Daoy (cell line): ENCODE data around the gene SOBP. TPM values are rescaled to one million over a fixed set of nuclear protein-coding genes. Genes with fewer than 3 reads are reported as not detected.
A peak's percentile ranks its signal among the peaks of the same experiment; 100 is the strongest.

Source experiments
- DNase-seq: peaks from one replicate; pipeline ENCODE4 v3.0.0-alpha.2; 2015; ENCODE audit warnings: low read depth
- total RNA-seq: library from RNA; depleted of rRNA; stranded (reverse); fragments of >200 nt; shearing (Covaris generic); gene quantifications from 2 replicates; pipeline ENCODE4 v1.2.3, GENCODE V29; 2014

SOBP gene
- total RNA-seq, 1 experiment from 2014 or later = 2.1 TPM

- no peak for DNase-seq
Measured at GRCh38 chr6:107639511-107639910, 149.6 kb downstream of the SOBP start.

- no peak for DNase-seq
Measured at GRCh38 chr6:107641071-107641470, 151.2 kb downstream of the SOBP start.

GRCh38 chr6:107641500-107641941 is 151.6 kb downstream of the SOBP start:
- no peak for DNase-seq

GRCh38 chr6:107642095-107642860 is 152.4 kb downstream of the SOBP start:
- no peak for DNase-seq

- DNase-seq = no peak
Measured at GRCh38 chr6:107642861-107643328, 153.0 kb downstream of the SOBP start.

- DNase-seq = no peak
Measured at GRCh38 chr6:107644513-107644912, 154.6 kb downstream of the SOBP start.

- DNase-seq = no peak
Measured at GRCh38 chr6:107645740-107646139, 155.8 kb downstream of the SOBP start.

GRCh38 chr6:107646176-107646575 is 156.3 kb downstream of the SOBP start:
- no peak for DNase-seq

- no peak for DNase-seq
Measured at GRCh38 chr6:107646776-107647438, 157.0 kb downstream of the SOBP start.

- DNase-seq = no peak
Measured at GRCh38 chr6:107647439-107647948, 157.6 kb downstream of the SOBP start.

- DNase-seq = no peak
Measured at GRCh38 chr6:107648983-107649382, 159.1 kb downstream of the SOBP start.

- DNase-seq = no peak
Measured at GRCh38 chr6:107652526-107653182, 162.7 kb downstream of the SOBP start.

- no peak for DNase-seq
Measured at GRCh38 chr6:107653183-107653580, 163.3 kb downstream of the SOBP start.

- no peak for DNase-seq
Measured at GRCh38 chr6:107653861-107654394, 164.0 kb downstream of the SOBP start.

- no peak for DNase-seq
Measured at GRCh38 chr6:107654764-107655163, 164.8 kb downstream of the SOBP start.

- DNase-seq = no peak
Measured at GRCh38 chr6:107655245-107655644, 165.3 kb downstream of the SOBP start.

- DNase-seq = no peak
Measured at GRCh38 chr6:107655864-107656263, 165.9 kb downstream of the SOBP start.

- no peak for DNase-seq
Measured at GRCh38 chr6:107656401-107656800, 166.5 kb downstream of the SOBP start.

GRCh38 chr6:107656883-107657282 is 167.0 kb downstream of the SOBP start:
- no peak for DNase-seq

GRCh38 chr6:107657373-107657754 is 167.4 kb downstream of the SOBP start:
- DNase-seq = no peak

GRCh38 chr6:107657755-107658461 is 168.0 kb downstream of the SOBP start:
- DNase-seq = peak; percentile 90
